IPS-18c (cell line): ENCODE results near the gene SEC14L6.

ENCODE experiments used
- H3K4me3 ChIP-seq: 2 replicates; pipeline ENCODE4 v1.7.0; 2013; ENCODE audit warnings: low read depth, mild to moderate bottlenecking, low read length, moderate library complexity; ENCODE audit not compliant: insufficient read depth
- H3K9me3 ChIP-seq: one replicate; pipeline ENCODE4 v1.6.1; 2013; ENCODE audit warnings: mild to moderate bottlenecking, low read length, moderate library complexity; ENCODE audit not compliant: control insufficient read depth, insufficient read depth

Gene SEC14L6

GRCh38 chr22:30514252-30514651 is 32.3 kb downstream of the SEC14L6 start:
- H3K9me3 ChIP-seq = no peaks in the 10 kb centered on the region
- no peak overlapping the region for H3K4me3 ChIP-seq

- no peak overlapping the region for H3K4me3 ChIP-seq
- no peaks in the 10 kb centered on the region for H3K9me3 ChIP-seq
Measured at GRCh38 chr22:30513462-30513861, 33.1 kb downstream of the SEC14L6 start.

- H3K9me3 ChIP-seq = no peaks in the 10 kb centered on the region
- H3K4me3 ChIP-seq = no peak overlapping the region
Measured at GRCh38 chr22:30511911-30512310, 34.6 kb downstream of the SEC14L6 start.

- no peaks in the 10 kb centered on the region for H3K9me3 ChIP-seq
- H3K4me3 ChIP-seq = no peak overlapping the region
Measured at GRCh38 chr22:30511109-30511508, 35.4 kb downstream of the SEC14L6 start.

- Histone ChIP-seq H3K9me3 (no peaks in the 10 kb centered on the region), H3K4me3 (no peak overlapping the region)
Measured at GRCh38 chr22:30508216-30508615, 38.3 kb downstream of the SEC14L6 start.

- Histone ChIP-seq H3K9me3 (no peaks in the 10 kb centered on the region), H3K4me3 (no peak overlapping the region)
Measured at GRCh38 chr22:30507670-30508069, 38.9 kb downstream of the SEC14L6 start.

GRCh38 chr22:30506507-30506968 is 40.0 kb downstream of the SEC14L6 start:
- Histone ChIP-seq H3K4me3 (no peak overlapping the region), H3K9me3 (no peaks in the 10 kb centered on the region)

- no peak overlapping the region for H3K4me3 ChIP-seq
- no peaks in the 10 kb centered on the region for H3K9me3 ChIP-seq
Measured at GRCh38 chr22:30503551-30503950, 43.0 kb downstream of the SEC14L6 start.

- no peak overlapping the region for H3K4me3 ChIP-seq
- H3K9me3 ChIP-seq = no peaks in the 10 kb centered on the region
Measured at GRCh38 chr22:30502911-30503310, 43.6 kb downstream of the SEC14L6 start.

- no peaks in the 10 kb centered on the region for H3K9me3 ChIP-seq
- H3K4me3 ChIP-seq = no peak overlapping the region
Measured at GRCh38 chr22:30502153-30502552, 44.4 kb downstream of the SEC14L6 start.

GRCh38 chr22:30500628-30501027 is 45.9 kb downstream of the SEC14L6 start:
- no peak overlapping the region for H3K4me3 ChIP-seq
- H3K9me3 ChIP-seq = no peaks in the 10 kb centered on the region

- no peak overlapping the region for H3K4me3 ChIP-seq
- no peaks in the 10 kb centered on the region for H3K9me3 ChIP-seq
Measured at GRCh38 chr22:30497466-30498150, 48.9 kb downstream of the SEC14L6 start.

- no peaks in the 10 kb centered on the region for H3K9me3 ChIP-seq
- no peak overlapping the region for H3K4me3 ChIP-seq
Measured at GRCh38 chr22:30495041-30495784, 51.3 kb downstream of the SEC14L6 start.

- Histone ChIP-seq H3K4me3 (no peak overlapping the region), H3K9me3 (no peaks in the 10 kb centered on the region)
Measured at GRCh38 chr22:30492144-30492543, 54.4 kb downstream of the SEC14L6 start.

GRCh38 chr22:30491381-30491780 is 55.2 kb downstream of the SEC14L6 start:
- H3K4me3 ChIP-seq = no peak overlapping the region
- H3K9me3 ChIP-seq = no peaks in the 10 kb centered on the region

- no peaks in the 10 kb centered on the region for H3K9me3 ChIP-seq
- no peak overlapping the region for H3K4me3 ChIP-seq
Measured at GRCh38 chr22:30490399-30490798, 56.1 kb downstream of the SEC14L6 start.

GRCh38 chr22:30488121-30488520 is 58.4 kb downstream of the SEC14L6 start:
- H3K9me3 ChIP-seq = no peaks in the 10 kb centered on the region
- no peak overlapping the region for H3K4me3 ChIP-seq

GRCh38 chr22:30486661-30487115 is 59.9 kb downstream of the SEC14L6 start:
- H3K4me3 ChIP-seq = no peak overlapping the region
- H3K9me3 ChIP-seq = no peaks in the 10 kb centered on the region
